Measurements from ENCODE around the gene PIK3R2.
"Not testable (repeated sequence)": the region's sequence is repeated elsewhere in the genome, so short reads cannot be mapped to it uniquely, and the experiment has no call there.

Gene PIK3R2

DNA sequence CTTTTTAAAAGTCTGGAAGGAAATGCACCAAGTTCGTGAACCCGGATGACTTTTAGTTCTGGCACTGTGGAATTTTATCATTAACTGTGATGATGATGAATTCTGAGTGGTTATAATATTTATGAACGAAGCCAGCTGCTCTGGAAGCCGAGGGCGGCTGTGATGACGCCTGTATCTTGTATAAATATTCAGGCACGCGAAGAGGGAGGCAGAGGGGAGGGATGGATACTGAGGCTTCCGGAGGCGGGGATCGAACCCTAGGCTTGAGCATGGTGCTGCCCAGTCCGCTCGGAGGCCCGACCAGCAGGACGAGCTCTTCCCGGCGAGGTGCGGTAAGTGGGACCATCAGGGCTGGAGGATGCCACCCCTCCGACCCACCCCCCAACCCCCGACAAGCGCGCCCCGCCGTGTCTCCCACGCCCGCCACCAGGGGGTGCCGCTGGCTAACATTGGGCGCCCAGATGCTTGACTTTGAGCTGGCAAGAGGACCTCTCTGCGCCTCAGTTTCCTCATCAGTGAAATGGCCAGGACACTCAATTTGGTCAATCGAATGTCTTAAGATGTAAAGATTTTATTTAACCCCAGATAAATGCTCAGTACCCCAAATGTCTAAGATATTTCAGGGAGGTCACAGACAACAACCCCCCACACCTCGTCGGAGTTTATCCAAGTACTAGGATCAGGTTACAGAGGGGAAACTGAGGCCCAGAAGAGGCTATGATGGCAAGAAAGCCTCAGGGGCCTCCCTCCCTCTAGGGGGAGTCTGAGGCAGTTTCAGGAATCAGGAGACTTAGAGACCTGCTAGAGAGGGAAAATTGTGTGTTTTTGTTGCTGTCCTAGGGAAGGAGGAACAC is 55.4 kb downstream of the PIK3R2 start:
- TF ChIP-seq, protein P1, sequence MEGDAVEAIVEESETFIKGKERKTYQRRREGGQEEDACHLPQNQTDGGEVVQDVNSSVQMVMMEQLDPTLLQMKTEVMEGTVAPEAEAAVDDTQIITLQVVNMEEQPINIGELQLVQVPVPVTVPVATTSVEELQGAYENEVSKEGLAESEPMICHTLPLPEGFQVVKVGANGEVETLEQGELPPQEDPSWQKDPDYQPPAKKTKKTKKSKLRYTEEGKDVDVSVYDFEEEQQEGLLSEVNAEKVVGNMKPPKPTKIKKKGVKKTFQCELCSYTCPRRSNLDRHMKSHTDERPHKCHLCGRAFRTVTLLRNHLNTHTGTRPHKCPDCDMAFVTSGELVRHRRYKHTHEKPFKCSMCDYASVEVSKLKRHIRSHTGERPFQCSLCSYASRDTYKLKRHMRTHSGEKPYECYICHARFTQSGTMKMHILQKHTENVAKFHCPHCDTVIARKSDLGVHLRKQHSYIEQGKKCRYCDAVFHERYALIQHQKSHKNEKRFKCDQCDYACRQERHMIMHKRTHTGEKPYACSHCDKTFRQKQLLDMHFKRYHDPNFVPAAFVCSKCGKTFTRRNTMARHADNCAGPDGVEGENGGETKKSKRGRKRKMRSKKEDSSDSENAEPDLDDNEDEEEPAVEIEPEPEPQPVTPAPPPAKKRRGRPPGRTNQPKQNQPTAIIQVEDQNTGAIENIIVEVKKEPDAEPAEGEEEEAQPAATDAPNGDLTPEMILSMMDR (conservative IDR thresholded peaks at IDR 0.05) = peak; percentile 72
- H3K27ac ChIP-seq = no peak overlapping the region

DNA sequence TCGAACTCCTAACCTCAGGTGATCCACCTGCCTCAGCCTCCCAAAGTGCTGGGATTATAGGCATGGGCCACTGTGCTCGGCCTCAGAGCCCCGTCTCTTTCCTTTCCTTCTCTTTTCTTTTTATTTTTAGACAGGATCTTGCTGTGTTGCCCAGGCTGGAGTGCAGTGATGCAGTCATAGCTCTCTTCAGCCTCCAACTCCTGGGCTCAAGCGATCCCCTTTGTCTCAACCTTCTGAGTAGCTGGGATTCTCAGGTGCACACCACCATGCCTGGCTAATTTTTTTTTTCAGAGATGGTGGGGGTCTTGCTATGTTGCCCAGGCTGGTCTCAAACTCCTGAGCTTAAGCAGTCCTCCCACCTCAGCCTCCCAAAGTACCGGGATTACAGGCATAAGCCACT is 56.9 kb downstream of the PIK3R2 start:
- not testable (repeated sequence) for H3K27ac ChIP-seq

DNA sequence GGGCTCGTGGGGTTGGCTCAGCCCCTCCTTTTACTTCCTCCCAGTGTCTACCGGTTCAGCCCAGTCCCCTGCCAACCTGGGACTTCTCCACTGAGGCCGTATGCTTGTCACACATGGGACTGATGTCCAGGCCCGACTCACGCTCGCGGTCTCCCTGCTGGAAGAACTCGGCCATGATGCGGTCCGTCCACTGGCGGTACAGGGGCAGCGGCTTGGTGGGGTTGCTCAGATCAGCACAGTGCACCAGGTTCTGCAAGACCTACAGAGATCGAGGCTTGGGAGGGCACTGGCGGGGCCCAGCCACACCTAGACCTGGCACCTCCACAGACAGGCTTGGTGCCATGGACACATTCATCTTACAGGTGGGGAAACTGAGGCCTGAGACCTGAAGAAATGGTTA is 58.7 kb downstream of the PIK3R2 start:
- TF ChIP-seq, protein P1 (conservative IDR thresholded peaks at IDR 0.05) = no peak
- no peak overlapping the region for H3K27ac ChIP-seq

DNA sequence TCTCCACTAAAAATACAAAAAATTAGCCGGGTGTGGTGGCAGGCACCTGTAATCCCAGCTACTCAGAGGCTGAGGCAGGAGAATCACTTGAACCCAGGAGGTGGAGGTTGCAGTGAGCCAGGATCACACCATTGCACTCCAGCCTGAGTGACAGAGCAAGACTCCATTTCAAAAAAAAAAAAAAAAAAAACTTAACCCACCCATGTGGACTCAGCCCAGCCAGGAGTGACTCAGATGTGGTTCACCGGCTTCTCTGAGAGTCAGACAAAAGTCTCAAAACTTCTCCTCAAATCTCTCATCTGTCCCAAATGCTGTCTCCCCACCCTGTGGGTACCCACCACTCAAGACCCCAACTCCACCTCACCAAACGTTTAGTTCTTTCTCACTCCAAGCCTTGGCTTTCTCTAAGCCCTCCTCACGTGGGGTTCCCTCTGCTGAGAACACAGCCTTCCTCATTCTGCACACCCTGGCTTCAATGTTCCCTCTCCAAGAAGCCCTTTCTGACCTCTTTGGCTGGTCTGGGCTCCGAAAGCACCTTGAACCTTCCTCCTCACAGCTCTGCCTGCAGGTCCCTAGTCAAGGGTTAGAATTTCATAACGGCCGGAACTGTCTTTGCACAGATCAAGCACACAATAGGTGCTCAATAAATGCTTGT is 61.9 kb downstream of the PIK3R2 start:
- TF ChIP-seq, protein P1 (conservative IDR thresholded peaks at IDR 0.05) = no peak
- H3K27ac ChIP-seq = no peak overlapping the region

DNA sequence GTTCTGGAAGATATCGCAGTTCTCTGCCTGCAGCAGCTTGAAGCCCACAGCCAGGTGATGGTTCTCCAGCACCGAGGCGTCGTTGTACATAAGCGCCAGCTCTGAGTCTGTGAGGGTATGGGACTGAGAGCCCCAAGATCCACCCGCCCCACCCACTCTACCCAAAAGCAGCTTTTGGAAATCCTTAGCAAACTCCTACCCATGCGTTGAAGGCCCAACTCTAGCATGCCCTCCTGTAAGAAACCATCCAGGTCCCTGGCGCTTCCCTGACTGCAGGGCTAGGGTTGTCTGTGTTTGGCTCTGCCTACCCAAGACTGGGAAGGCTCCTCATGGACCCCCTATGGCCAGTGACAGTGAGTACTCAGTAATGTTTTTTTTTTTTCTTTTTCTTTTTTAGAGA is 63.8 kb downstream of the PIK3R2 start:
- no peak overlapping the region for H3K27ac ChIP-seq
- TF ChIP-seq, protein P1 (conservative IDR thresholded peaks at IDR 0.05) = no peak

DNA sequence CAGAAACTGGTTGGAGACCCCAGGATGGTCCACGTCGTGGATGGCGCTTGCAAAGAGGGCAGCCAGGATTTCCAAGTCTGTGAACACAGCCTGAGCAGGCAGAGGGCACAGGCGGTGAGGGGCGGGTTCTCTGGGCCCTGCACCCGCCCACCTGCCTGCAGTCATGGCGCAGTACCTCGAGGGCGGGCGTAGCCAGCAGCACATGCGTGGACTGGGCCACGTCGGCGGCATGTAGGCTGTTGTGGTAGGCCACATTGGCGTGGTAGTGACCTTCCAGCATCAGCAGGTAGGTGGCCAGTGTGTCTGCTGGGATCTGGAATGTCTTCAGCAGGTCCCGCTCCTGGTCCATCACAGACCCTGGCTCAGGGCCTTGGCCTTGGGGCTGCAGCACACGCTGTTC is 65.2 kb downstream of the PIK3R2 start:
- TF ChIP-seq, protein P1 (conservative IDR thresholded peaks at IDR 0.05) = no peak
- H3K27ac ChIP-seq = no peak overlapping the region

DNA sequence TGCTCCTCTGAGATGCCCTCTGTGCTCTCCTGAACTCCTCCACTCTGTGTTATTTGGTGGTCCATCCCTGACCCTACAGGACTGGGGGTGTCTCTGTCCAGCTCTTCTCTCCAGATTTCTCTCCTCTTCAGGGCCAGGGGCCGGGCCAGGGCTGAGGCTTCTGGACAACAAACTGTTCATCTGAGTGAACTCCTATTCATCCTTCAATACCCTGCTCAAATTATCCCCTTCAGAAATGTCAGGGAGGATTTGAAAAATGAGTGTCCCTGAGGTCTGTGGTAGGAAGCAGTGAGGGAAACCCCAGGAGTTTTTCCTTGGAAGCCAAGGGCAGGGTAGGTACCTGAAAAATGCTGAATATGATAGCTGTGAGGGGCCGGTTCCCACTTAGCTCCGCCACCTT is 65.6 kb downstream of the PIK3R2 start:
- TF ChIP-seq, protein P1 (conservative IDR thresholded peaks at IDR 0.05) = no peak
- no peak overlapping the region for H3K27ac ChIP-seq

All from VCaP (cell line).